ENCODE measurements around the gene FMR1NB.

The FMR1NB gene

DNA sequence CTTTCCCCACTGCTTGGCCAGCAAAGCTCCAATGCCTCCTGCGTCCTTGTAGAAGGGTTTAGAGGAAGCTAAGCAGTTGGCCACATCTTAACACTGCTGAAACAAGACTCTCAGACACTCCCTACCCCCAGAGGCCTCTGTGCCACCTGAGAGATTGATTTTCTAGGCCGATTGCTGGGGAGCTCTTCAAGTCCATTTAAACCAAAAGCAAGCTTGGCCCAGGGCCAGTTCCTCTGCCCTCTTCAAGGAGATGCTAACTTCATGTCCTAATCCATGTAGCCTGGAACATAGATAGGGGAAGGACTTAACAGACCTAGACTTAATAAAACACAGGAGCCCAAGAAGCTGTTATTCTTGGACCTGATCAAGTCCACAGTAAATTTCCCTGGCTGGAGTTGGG, 27.2 kb upstream of the FMR1NB start:
- ChIA-PET POLR2A (no interaction called here), CTCF (no interaction called here)
- H3K36me3 ChIP-seq (ENCODE audit: control insufficient read depth in 2 of 2, insufficient read depth in 1 of 2, low read length in 2 of 2): peaks cover 11 to 12% of the 10 kb centered on the region in 2 experiments; a peak in 2 of 3 replicates
- no peak overlapping the region for H3K27ac ChIP-seq (ENCODE audit: extremely low read depth, low read depth, low read length)
- no peaks in the 10 kb centered on the region for H3K4me1 ChIP-seq (ENCODE audit: control insufficient read depth, insufficient read depth, low read length)
- H3K9me3 ChIP-seq (ENCODE audit: control insufficient read depth, insufficient read depth, low read depth, low read length): no peaks in the 10 kb centered on the region
- no peak overlapping the region for H3K4me3 ChIP-seq (ENCODE audit: low read depth, low read length)
- TF ChIP-seq ZBTB48 (tag by site-specific recombination; IDR thresholded peaks at IDR 0.05): no peak
- TF ChIP-seq, protein P1, sequence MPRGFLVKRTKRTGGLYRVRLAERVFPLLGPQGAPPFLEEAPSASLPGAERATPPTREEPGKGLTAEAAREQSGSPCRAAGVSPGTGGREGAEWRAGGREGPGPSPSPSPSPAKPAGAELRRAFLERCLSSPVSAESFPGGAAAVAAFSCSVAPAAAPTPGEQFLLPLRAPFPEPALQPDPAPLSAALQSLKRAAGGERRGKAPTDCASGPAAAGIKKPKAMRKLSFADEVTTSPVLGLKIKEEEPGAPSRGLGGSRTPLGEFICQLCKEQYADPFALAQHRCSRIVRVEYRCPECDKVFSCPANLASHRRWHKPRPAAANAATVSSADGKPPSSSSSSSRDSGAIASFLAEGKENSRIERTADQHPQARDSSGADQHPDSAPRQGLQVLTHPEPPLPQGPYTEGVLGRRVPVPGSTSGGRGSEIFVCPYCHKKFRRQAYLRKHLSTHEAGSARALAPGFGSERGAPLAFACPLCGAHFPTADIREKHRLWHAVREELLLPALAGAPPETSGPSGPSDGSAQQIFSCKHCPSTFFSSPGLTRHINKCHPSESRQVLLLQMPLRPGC (tag by site-specific recombination; IDR thresholded peaks at IDR 0.05): no peak
- no peak for TF ChIP-seq ZNF48 (tag by site-specific recombination; IDR thresholded peaks at IDR 0.05)
- no peak for TF ChIP-seq SCRT2 (tag by site-specific recombination; IDR thresholded peaks at IDR 0.05)
- TF ChIP-seq ZNF114 (tag by site-specific recombination; IDR thresholded peaks at IDR 0.05): no peak
- no peak for TF ChIP-seq ZNF202 (tag by site-specific recombination; IDR thresholded peaks at IDR 0.05; ENCODE audit: borderline replicate concordance)
- TF ChIP-seq ZNF394 (tag by site-specific recombination; IDR thresholded peaks at IDR 0.05; ENCODE audit: borderline replicate concordance): no peak
- TF ChIP-seq PRDM1 (tag by site-specific recombination; IDR thresholded peaks at IDR 0.05): no peak
- TF ChIP-seq ZFP3 (tag by site-specific recombination; IDR thresholded peaks at IDR 0.05; ENCODE audit: low read depth): no peak

DNA sequence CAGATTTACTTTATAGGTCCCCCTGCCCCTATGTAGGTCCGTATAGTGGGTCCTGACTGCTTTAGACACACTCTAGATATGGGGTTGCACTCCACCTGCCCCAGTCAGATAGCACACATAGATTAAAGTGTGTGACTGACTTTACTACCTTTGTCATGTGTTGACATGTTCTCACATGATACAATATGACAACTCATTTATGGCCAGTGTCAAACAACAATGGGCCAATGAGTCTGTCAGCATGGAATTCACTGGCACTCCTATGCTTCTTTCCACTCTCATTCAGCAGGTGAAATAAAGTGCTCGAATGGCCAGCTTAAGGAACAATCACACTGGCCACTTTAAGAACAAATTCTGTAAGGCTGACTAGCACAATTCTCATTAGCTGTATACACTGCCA, 23.8 kb upstream of the FMR1NB start:
- POLR2A ChIA-PET: no interaction called here
- no peaks in the 10 kb centered on the region for H3K4me1 ChIP-seq (ENCODE audit: control insufficient read depth, insufficient read depth, low read length)
- no peaks in the 10 kb centered on the region for H3K36me3 ChIP-seq (ENCODE audit: control insufficient read depth in 2 of 2, insufficient read depth in 1 of 2, low read length in 2 of 2)
- no peak overlapping the region for H3K27ac ChIP-seq (ENCODE audit: extremely low read depth, low read depth, low read length)
- CTCF ChIA-PET: no interaction called here
- no peak overlapping the region for H3K4me3 ChIP-seq (ENCODE audit: low read depth, low read length)
- no peaks in the 10 kb centered on the region for H3K9me3 ChIP-seq (ENCODE audit: control insufficient read depth, insufficient read depth, low read depth, low read length)
- TF ChIP-seq, protein P2, sequence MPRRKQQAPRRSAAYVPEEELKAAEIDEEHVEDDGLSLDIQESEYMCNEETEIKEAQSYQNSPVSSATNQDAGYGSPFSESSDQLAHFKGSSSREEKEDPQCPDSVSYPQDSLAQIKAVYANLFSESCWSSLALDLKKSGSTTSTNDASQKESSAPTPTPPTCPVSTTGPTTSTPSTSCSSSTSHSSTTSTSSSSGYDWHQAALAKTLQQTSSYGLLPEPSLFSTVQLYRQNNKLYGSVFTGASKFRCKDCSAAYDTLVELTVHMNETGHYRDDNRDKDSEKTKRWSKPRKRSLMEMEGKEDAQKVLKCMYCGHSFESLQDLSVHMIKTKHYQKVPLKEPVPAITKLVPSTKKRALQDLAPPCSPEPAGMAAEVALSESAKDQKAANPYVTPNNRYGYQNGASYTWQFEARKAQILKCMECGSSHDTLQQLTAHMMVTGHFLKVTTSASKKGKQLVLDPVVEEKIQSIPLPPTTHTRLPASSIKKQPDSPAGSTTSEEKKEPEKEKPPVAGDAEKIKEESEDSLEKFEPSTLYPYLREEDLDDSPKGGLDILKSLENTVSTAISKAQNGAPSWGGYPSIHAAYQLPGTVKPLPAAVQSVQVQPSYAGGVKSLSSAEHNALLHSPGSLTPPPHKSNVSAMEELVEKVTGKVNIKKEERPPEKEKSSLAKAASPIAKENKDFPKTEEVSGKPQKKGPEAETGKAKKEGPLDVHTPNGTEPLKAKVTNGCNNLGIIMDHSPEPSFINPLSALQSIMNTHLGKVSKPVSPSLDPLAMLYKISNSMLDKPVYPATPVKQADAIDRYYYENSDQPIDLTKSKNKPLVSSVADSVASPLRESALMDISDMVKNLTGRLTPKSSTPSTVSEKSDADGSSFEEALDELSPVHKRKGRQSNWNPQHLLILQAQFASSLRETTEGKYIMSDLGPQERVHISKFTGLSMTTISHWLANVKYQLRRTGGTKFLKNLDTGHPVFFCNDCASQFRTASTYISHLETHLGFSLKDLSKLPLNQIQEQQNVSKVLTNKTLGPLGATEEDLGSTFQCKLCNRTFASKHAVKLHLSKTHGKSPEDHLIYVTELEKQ (tag by site-specific recombination; IDR thresholded peaks at IDR 0.05; ENCODE audit: borderline replicate concordance): no peak
- TF ChIP-seq, protein P3, sequence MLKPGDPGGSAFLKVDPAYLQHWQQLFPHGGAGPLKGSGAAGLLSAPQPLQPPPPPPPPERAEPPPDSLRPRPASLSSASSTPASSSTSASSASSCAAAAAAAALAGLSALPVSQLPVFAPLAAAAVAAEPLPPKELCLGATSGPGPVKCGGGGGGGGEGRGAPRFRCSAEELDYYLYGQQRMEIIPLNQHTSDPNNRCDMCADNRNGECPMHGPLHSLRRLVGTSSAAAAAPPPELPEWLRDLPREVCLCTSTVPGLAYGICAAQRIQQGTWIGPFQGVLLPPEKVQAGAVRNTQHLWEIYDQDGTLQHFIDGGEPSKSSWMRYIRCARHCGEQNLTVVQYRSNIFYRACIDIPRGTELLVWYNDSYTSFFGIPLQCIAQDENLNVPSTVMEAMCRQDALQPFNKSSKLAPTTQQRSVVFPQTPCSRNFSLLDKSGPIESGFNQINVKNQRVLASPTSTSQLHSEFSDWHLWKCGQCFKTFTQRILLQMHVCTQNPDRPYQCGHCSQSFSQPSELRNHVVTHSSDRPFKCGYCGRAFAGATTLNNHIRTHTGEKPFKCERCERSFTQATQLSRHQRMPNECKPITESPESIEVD (tag by site-specific recombination; IDR thresholded peaks at IDR 0.05): no peak
- TF ChIP-seq SCRT1 (tag by site-specific recombination; IDR thresholded peaks at IDR 0.05; ENCODE audit: borderline replicate concordance) (no peak), ZNF133 (tag by site-specific recombination; IDR thresholded peaks at IDR 0.05) (no peak), ZNF660 (tag by site-specific recombination; IDR thresholded peaks at IDR 0.05) (no peak), ZNF624 (tag by site-specific recombination; IDR thresholded peaks at IDR 0.05) (no peak), RBAK (tag by site-specific recombination; IDR thresholded peaks at IDR 0.05) (no peak), ZNF366 (tag by site-specific recombination; conservative IDR thresholded peaks at IDR 0.05) (no peak), ZNF157 (tag by site-specific recombination; IDR thresholded peaks at IDR 0.05) (no peak), ZNF677 (tag by site-specific recombination; IDR thresholded peaks at IDR 0.05) (no peak), KLF7 (tag by site-specific recombination; IDR thresholded peaks at IDR 0.05; ENCODE audit: borderline replicate concordance) (no peak), ZNF701 (tag by site-specific recombination; IDR thresholded peaks at IDR 0.05) (no peak), KLF8 (tag by site-specific recombination; IDR thresholded peaks at IDR 0.05) (no peak)
- TF ChIP-seq, protein P4, sequence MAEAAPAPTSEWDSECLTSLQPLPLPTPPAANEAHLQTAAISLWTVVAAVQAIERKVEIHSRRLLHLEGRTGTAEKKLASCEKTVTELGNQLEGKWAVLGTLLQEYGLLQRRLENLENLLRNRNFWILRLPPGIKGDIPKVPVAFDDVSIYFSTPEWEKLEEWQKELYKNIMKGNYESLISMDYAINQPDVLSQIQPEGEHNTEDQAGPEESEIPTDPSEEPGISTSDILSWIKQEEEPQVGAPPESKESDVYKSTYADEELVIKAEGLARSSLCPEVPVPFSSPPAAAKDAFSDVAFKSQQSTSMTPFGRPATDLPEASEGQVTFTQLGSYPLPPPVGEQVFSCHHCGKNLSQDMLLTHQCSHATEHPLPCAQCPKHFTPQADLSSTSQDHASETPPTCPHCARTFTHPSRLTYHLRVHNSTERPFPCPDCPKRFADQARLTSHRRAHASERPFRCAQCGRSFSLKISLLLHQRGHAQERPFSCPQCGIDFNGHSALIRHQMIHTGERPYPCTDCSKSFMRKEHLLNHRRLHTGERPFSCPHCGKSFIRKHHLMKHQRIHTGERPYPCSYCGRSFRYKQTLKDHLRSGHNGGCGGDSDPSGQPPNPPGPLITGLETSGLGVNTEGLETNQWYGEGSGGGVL (tag by site-specific recombination; IDR thresholded peaks at IDR 0.05): no peak
- TF ChIP-seq, protein P5, sequence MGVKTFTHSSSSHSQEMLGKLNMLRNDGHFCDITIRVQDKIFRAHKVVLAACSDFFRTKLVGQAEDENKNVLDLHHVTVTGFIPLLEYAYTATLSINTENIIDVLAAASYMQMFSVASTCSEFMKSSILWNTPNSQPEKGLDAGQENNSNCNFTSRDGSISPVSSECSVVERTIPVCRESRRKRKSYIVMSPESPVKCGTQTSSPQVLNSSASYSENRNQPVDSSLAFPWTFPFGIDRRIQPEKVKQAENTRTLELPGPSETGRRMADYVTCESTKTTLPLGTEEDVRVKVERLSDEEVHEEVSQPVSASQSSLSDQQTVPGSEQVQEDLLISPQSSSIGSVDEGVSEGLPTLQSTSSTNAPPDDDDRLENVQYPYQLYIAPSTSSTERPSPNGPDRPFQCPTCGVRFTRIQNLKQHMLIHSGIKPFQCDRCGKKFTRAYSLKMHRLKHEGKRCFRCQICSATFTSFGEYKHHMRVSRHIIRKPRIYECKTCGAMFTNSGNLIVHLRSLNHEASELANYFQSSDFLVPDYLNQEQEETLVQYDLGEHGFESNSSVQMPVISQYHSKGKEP (tag by site-specific recombination; IDR thresholded peaks at IDR 0.05): no peak
- TF ChIP-seq, protein P6, sequence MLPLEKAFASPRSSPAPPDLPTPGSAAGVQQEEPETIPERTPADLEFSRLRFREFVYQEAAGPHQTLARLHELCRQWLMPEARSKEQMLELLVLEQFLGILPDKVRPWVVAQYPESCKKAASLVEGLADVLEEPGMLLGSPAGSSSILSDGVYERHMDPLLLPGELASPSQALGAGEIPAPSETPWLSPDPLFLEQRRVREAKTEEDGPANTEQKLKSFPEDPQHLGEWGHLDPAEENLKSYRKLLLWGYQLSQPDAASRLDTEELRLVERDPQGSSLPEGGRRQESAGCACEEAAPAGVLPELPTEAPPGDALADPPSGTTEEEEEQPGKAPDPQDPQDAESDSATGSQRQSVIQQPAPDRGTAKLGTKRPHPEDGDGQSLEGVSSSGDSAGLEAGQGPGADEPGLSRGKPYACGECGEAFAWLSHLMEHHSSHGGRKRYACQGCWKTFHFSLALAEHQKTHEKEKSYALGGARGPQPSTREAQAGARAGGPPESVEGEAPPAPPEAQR (tag by site-specific recombination; IDR thresholded peaks at IDR 0.05): no peak
